PFSK-1 (cell line): ENCODE measurements around the gene NARF.

Experiments
- FOXP2 ChIP-seq: optimal IDR thresholded peaks from 2 replicates; pipeline ENCODE3; 2011; ENCODE audit warnings: borderline replicate concordance, control low read depth, inconsistent platforms; ENCODE audit not compliant: insufficient read depth; ENCODE audit errors: extremely low read length, extremely low read depth
- POLR2AphosphoS5 ChIP-seq: IDR thresholded peaks from 2 replicates; pipeline ENCODE4 v1.6.1; 2012; ENCODE audit warnings: low read depth, mild to moderate bottlenecking, control low read depth, low read length, moderate library complexity
- REST ChIP-seq, 2 experiments: IDR thresholded peaks; 2 replicates each; pipeline versions ENCODE4 v1.6.1 to v1.8.0; 2011 to 2012; ENCODE audit warnings: low read depth in 2 of 2, low read length in 2 of 2, control low read depth in 1 of 2, inconsistent platforms in 1 of 2, mild to moderate bottlenecking in 1 of 2, moderate library complexity in 1 of 2; ENCODE audit not compliant: insufficient read depth in 1 of 2
- SIN3A ChIP-seq: IDR thresholded peaks from 2 replicates; pipeline ENCODE4 v1.6.1; 2012; ENCODE audit warnings: mild to moderate bottlenecking, low read length, moderate library complexity, borderline replicate concordance; ENCODE audit not compliant: insufficient read depth
- TAF1 ChIP-seq: IDR thresholded peaks from 2 replicates; pipeline ENCODE4 v1.6.1; 2012; ENCODE audit warnings: low read length, control low read depth, borderline replicate concordance; ENCODE audit not compliant: insufficient read depth

- TF ChIP-seq TAF1 (no peak), POLR2AphosphoS5 (no peak), SIN3A (no peak), REST (IDR thresholded peaks at IDR 0.05; ENCODE audit: insufficient read depth in 1 of 2, low read depth in 2 of 2, low read length in 2 of 2) (no peak), FOXP2 (no peak)
Observed at GRCh38 chr17:82445542-82445941, 13.0 kb upstream of the NARF start.
